COLO829 (cell line): ENCODE measurements around the gene PPP2R3C.
A peak's percentile ranks its signal among the peaks of the same experiment; 100 is the strongest.
"Not testable (repeated sequence)": the region's sequence is repeated elsewhere in the genome, so short reads cannot be mapped to it uniquely, and the experiment has no call there.

Source experiments
- DNase-seq: peaks from one replicate; pipeline ENCODE4 v3.0.0; 2012; ENCODE audit warnings: low spot score

The PPP2R3C gene

GRCh38 chr14:35124127-35124526 is 2.3 kb upstream of the PPP2R3C start:
- no peak for DNase-seq

- no peak for DNase-seq
Measured at GRCh38 chr14:35123388-35123703, 1.6 kb upstream of the PPP2R3C start.

GRCh38 chr14:35122696-35123387 is 1.1 kb upstream of the PPP2R3C start:
- DNase-seq: peak; percentile 45

- no peak for DNase-seq
Measured at GRCh38 chr14:35121026-35121886, 534 bp downstream of the PPP2R3C start.

GRCh38 chr14:35117112-35117511 is 4.7 kb downstream of the PPP2R3C start:
- no peak for DNase-seq

- DNase-seq: no peak
Measured at GRCh38 chr14:35116242-35116641, 5.5 kb downstream of the PPP2R3C start.

GRCh38 chr14:35114036-35114435 is 7.8 kb downstream of the PPP2R3C start:
- no peak for DNase-seq

GRCh38 chr14:35113308-35113950 is 8.4 kb downstream of the PPP2R3C start:
- DNase-seq: no peak

- no peak for DNase-seq
Measured at GRCh38 chr14:35112641-35113040, 9.1 kb downstream of the PPP2R3C start.

- no peak for DNase-seq
Measured at GRCh38 chr14:35107866-35108265, 13.9 kb downstream of the PPP2R3C start.

- not testable (repeated sequence) for DNase-seq
Measured at GRCh38 chr14:35094645-35095044, 27.1 kb downstream of the PPP2R3C start.

- DNase-seq: no peak
Measured at GRCh38 chr14:35088514-35088913, 33.3 kb downstream of the PPP2R3C start.

- peak; percentile 65 for DNase-seq
Measured at GRCh38 chr14:35085441-35085840, 36.3 kb downstream of the PPP2R3C start.

GRCh38 chr14:35083530-35084150 is 38.1 kb downstream of the PPP2R3C start:
- DNase-seq: no peak

- no peak for DNase-seq
Measured at GRCh38 chr14:35079742-35080141, 42.0 kb downstream of the PPP2R3C start.

- DNase-seq: no peak
Measured at GRCh38 chr14:35078082-35078481, 43.7 kb downstream of the PPP2R3C start.

GRCh38 chr14:35073486-35073885 is 48.3 kb downstream of the PPP2R3C start:
- no peak for DNase-seq

- DNase-seq: no peak
Measured at GRCh38 chr14:35072226-35072625, 49.6 kb downstream of the PPP2R3C start.

- no peak for DNase-seq
Measured at GRCh38 chr14:35068238-35069012, 53.4 kb downstream of the PPP2R3C start.

- not testable (repeated sequence) for DNase-seq
Measured at GRCh38 chr14:35065731-35066130, 56.1 kb downstream of the PPP2R3C start.

GRCh38 chr14:35061113-35061791 is 60.5 kb downstream of the PPP2R3C start:
- not testable (repeated sequence) for DNase-seq
